ENCODE results near the gene MYL6B.
A peak's percentile ranks its signal among the peaks of the same experiment; 100 is the strongest.
"Not testable (repeated sequence)": the region's sequence is repeated elsewhere in the genome, so short reads cannot be mapped to it uniquely, and the experiment has no call there.

MYL6B gene

GRCh38 chr12:56154246-56154771 lies 1.9 kb downstream of the MYL6B start:
- no peak for FAIRE-seq

- FAIRE-seq: no peak
These were observed 2.4 kb downstream of the MYL6B start for GRCh38 chr12:56154818-56155217.

DNA sequence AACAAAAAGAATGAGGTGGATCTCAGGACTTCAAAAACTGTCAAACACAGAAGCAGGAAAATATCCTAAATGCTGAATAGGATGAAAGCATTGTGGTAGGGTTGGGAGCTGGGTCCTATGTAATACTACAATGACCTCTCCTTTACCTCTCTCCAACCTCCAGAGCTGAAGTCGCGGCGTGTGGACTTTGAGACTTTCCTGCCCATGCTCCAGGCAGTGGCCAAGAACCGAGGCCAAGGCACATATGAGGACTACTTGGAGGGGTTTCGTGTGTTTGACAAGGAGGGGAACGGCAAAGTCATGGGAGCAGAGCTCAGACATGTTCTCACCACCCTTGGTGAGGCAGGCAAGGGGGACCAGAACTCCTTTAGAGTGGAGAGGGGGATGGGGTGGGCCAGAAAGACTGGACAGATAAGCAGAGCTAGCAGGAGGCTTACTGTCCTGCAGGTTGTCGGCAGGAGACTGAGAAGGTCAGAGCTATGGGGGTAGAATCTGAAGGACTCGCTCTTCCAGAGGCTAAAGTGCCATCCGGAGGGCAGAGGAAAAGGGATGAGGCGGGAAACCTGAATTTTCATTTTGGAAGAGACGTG lies 3.0 kb downstream of the MYL6B start:
- FAIRE-seq: no peak

- FAIRE-seq: not testable (repeated sequence)
These were observed 4.2 kb downstream of the MYL6B start for GRCh38 chr12:56156464-56157200.

DNA sequence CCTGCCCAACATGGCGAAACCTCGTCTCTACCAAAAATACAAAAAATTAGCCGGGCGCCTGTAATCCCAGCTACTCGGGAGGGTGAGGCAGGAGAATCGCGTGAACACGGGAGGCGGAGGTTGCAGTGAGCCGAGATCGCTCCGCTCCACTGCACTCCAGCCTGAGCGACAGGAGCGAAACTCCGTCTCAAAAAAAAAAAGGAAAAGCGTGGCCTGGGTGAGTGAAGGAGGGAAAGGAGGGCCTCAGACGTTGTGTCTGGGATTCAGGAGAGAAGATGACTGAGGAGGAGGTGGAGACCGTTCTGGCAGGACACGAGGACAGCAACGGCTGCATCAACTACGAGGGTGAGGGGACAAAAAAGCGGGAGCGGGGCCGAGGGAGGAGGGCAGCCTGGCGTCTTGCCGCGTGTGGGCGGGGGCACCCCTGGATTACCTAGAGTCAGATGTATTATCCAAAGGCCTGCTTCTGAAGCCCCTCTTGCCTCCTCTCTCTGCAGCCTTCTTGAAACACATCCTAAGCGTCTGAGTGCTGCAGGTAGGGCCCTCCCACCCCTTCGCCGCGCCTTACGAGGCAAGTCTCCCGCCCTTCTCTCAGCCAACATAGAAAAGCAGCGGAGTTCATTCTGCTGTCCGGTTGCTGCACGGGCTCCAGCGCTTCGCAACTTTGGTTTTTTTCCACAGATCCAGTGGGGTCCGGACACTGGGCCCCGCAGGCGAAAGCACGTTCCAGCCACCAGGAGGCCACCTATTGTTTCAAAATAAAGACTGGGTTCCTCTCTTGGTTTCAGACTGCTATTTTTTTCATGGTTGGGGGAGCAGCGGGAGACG lies 5.0 kb downstream of the MYL6B start:
- no peak for FAIRE-seq

- peak; percentile 62 for FAIRE-seq
These were observed 5.9 kb downstream of the MYL6B start, which contains the start of gene MYL6 for GRCh38 chr12:56158029-56158925. Gene MYL6 (plus strand): TSS chr12:56158359. CDS start chr12:56158402, 43 bp downstream.

DNA sequence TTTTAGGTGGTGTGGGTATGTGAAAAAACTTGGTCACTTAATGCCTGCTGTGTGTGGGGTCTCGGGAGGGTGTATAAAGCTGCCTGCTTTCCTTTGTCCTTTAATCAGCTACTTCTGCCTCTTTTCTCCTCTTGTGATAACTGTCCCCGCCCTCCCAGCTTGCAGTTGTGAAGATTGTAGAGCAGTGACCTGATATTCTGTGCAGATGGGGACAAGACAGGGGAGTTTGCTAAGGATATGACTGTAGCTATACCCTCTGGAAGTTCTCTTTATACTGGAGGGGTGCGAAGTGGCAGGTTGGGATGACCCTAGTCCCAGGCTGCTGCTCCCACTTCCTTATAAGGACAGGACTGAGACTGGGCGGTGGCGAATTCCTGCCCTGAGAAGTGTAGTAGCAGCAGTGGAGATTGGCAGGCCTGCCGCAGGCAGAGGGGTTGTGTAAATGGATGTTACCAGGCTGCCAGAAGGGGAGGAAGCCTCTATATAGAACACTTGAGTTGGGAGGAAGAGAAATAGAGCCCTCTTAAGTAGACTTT lies 6.6 kb downstream of the MYL6B start:
- no peak for FAIRE-seq

DNA sequence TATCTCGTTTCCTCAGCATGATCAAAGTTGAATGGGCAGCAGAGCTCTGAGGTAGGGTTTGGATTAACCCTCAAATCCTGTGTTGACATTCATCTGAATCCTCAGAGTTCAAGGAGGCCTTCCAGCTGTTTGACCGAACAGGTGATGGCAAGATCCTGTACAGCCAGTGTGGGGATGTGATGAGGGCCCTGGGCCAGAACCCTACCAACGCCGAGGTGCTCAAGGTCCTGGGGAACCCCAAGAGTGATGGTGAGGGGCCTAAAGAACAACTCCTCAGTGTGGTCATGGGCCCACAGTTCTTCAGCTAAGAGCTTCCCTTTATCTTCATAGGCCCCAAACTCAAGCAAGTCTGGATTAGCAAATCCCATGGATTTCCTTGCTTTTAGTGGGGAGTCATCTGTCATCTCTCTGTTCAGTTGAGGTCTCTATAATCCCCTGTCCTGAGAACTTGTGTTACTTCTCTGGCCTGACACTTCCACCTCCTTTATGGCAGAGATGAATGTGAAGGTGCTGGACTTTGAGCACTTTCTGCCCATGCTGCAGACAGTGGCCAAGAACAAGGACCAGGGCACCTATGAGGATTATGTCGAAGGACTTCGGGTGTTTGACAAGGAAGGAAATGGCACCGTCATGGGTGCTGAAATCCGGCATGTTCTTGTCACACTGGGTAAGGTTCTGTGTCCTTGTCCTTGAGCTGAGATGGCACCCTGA lies 7.2 kb downstream of the MYL6B start:
- FAIRE-seq: no peak

GRCh38 chr12:56160193-56160763 lies 7.9 kb downstream of the MYL6B start:
- FAIRE-seq: no peak

GRCh38 chr12:56160894-56161689 lies 8.7 kb downstream of the MYL6B start:
- no peak for FAIRE-seq

- FAIRE-seq: no peak
These were observed 9.4 kb downstream of the MYL6B start for GRCh38 chr12:56161690-56162351.

DNA sequence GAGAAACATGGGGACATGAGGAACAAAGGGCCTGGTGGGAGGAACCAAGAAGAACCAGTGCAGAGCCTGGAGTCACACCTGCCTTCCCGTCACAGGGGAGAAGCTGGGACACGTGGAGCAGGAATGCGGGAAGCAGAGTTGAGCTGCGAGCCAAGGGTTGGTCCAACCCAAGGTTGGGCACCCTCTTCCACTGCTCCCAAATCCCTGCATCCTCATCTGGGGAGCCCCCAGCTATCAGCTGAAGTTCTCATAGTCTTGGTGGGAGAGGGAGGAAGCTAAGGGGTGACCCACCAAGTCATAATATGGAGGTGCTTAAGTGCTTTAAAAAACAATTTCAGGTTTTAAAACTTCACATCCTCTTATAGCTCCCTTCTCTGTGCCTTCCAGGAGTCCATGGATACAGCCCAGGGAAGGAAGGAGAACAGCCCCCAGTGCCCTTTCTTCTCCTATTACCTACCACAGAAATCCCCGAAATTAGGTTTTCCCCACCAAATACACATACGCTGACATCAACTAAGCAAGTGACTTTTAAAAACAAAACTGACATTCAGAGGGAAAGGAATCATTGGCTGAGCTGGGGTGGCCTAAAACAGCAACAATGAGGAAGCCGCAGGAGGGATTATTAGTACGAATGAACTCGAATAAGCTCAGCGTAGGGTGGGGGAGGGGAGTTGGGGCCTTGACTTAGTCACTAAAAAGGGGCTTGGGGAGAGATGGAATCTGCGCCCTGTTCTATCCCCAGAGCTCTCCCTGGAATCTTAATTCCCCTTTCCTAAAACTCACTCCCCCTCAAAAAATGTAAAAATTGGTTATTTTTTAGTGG lies 10.3 kb downstream of the MYL6B start:
- no peak for FAIRE-seq

DNA sequence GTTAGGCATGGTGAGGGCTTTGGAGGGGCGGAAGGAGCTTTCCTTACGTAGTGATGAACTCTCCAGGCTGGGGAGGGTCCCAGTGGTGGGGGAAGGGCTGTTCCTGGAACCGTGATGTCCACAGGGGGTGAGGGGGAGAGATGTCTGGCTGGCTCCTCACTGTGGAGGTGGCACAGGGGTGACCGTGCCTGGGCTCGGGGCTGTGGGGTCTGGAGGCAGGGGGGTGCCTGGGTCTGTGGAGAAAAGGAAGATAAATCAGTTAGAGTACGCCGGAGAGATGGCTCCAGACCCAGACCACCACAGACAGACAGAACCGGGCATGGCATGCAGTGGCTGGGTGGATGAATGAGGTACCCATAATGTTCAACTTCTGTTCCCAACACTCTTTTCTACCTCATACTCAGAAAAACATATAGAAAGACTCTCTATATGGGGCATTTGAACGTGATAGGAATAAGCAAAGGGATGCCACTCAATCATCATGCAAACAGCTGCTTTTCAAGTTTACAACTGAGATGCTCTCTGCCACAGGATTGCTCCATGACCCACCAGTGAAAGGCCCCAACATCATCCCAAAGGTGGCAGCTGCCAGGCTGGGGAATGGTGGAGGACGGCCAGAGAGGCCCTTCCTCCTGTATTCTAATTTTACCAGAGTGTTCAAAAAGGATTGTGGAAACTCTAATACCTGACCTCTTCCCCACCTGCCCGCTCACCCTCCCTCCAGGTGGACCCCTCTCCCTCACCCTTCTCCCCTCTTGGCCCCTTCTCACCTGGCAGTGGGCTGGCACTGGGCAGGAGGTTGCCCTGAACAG lies 11.4 kb downstream of the MYL6B start:
- FAIRE-seq: no peak

DNA sequence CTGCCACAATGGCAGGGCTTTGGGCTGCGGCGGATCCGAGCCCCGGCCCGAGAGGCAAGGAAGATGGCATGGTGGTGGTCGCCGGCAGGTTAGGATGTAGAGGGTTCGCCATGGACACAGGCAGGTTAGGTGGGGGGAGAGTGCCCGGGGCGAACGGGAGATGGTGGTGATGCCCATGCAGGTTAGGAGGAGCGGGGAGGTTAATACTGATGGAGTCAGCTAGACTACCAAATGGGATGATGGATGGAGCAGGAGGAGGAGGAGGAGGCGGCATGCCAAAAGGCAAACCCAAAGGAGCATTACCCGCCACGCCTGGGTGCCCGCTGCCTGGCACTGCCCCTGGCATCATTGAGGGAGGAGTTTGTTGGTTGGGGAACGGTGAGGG lies 11.9 kb downstream of the MYL6B start:
- FAIRE-seq: no peak

- no peak for FAIRE-seq
These were observed 13.0 kb downstream of the MYL6B start for GRCh38 chr12:56165369-56165768.

DNA sequence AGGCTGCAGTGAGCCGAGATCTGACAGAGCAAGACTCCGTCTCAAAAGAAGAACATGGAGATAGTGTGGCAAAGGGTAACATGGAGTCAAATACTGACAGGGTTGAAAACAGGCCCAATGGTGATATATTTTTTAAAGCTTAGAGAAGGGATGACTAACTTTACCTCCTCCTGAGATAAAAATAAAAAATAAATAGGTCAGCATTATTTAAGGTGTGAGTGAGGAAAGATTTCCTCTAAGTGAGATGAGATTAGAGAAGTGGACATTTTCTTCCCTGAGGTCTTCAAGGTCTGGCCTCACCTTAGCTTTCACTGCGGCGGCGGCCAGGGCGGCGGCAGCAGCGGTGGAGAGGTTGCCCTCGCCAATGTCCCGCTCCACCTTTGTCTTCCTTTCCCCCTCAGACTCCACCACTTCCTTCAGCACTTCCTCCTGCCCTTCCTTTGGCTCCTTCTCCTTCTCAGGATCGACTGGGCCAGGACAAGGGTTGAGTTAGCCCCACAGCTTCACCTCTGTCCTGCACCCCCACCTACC lies 16.9 kb downstream of the MYL6B start:
- no peak for FAIRE-seq

DNA sequence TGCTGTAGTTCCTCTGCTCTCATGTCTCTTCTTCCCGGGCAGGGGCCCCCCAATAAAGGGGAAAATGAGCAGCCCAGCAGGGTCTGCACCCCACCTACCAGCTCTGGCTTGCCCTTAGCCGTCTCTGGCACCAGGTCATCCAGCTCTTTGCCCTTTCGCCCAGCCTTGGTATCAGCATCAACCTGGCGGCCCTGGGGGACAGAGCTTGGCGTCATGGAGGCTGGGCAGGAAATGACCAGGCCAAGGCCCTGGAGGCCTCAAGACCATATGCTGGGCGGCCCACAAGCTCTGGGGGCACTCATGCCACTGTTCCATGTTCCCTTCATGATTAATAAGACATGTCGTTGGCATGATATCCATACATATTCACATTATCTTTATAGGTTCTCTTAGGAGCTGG lies 20.5 kb downstream of the MYL6B start:
- no peak for FAIRE-seq

- no peak for FAIRE-seq
These were observed 26.0 kb downstream of the MYL6B start for GRCh38 chr12:56178347-56178746.

Measured in islet of Langerhans (tissue), 1 donor.